ENCODE results near the gene SCN7A. TPM values are rescaled to one million over a fixed set of nuclear protein-coding genes. Genes with fewer than 3 reads are reported as not detected.

The SCN7A gene
- total RNA-seq, 1 donor from 2014 or later, result 69.0 TPM

DNA sequence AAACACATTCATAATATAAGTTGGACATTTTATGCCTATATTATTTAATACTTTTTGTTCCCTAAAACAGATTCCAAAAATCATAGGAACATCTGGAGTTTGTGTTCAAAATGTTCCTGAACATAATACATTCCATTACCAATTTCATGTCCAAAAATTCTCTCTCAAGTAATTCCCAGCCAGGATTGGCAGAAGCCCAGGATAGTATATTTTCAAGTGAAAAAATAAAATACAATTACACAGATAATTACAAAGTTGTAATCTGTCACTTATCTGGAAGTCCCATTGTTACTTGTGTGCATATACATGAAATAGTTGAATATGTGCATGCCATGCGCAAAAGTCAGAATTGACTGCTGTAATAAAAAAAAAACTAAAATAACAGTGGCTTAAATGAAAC is 5.2 kb upstream of the SCN7A start:
- H3K4me1 ChIP-seq, result no peaks in the 10 kb centered on the region

DNA sequence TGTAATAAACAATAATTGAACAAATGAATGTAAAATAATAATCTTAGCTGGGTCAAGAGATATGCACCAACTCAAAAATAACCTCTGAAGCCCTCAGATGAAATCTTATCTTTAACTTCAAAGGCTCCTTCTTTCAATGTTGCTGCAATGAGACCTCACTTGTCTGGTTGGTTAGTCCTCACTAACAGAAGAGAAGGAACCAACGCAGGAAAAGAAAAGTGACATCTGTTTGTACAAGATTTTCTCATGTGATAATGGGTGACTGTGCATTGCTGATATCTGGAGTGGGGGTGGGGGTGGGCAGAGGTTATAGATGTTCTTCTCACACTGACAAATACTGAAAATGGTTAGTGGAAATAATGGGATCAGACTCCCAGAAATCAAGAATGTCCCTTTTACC is 2.6 kb downstream of the SCN7A start:
- no peaks in the 10 kb centered on the region for H3K36me3 ChIP-seq
- DNase-seq, result no peak
- peaks cover 2% of the 10 kb centered on the region for H3K4me1 ChIP-seq
- TF ChIP-seq, protein P1, sequence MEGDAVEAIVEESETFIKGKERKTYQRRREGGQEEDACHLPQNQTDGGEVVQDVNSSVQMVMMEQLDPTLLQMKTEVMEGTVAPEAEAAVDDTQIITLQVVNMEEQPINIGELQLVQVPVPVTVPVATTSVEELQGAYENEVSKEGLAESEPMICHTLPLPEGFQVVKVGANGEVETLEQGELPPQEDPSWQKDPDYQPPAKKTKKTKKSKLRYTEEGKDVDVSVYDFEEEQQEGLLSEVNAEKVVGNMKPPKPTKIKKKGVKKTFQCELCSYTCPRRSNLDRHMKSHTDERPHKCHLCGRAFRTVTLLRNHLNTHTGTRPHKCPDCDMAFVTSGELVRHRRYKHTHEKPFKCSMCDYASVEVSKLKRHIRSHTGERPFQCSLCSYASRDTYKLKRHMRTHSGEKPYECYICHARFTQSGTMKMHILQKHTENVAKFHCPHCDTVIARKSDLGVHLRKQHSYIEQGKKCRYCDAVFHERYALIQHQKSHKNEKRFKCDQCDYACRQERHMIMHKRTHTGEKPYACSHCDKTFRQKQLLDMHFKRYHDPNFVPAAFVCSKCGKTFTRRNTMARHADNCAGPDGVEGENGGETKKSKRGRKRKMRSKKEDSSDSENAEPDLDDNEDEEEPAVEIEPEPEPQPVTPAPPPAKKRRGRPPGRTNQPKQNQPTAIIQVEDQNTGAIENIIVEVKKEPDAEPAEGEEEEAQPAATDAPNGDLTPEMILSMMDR (IDR thresholded peaks at IDR 0.05), result no peak
- ATAC-seq, result no peak
- no peak overlapping the region for H3K27ac ChIP-seq
- H3K9me3 ChIP-seq, result no peaks in the 10 kb centered on the region
- intact Hi-C loops (cut with DNase I), result no loop called here
- peak overlapping the region; percentile 52 for H3K4me3 ChIP-seq
- no peaks in the 10 kb centered on the region for H3K27me3 ChIP-seq (ENCODE audit: low read depth)

More for the DNA sequence above, 5.2 kb upstream of the SCN7A start:
- Histone ChIP-seq H3K36me3 (no peaks in the 10 kb centered on the region), H3K27me3 (ENCODE audit: low read depth) (no peaks in the 10 kb centered on the region), H3K9me3 (no peaks in the 10 kb centered on the region), H3K27ac (no peak overlapping the region), H3K4me3 (no peak overlapping the region)
- no peak for DNase-seq
- intact Hi-C loops (cut with DNase I), result no loop called here
- no peak for ATAC-seq
- TF ChIP-seq, protein P1 (IDR thresholded peaks at IDR 0.05), result no peak

DNA sequence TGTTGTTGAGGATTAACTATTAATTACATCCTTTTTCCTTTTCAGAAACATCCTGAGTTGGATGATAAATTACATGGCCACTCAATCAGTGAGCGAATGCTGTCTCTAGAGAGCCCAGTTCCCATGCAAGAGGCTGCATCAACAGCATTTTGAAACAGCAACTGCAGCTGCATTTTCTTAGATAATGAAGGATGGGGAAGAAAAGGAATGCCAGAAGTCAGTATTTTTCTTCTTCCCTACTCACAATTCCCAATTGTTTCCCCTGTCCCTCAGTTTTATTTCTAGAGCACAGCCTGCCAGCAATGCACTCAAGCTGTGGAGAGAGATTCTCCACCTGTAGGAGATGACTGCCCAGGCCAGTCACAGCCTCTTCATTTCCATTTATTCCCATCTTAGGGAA is 6.9 kb downstream of the SCN7A start:
- H3K9me3 ChIP-seq, result no peaks in the 10 kb centered on the region
- TF ChIP-seq, protein P1 (IDR thresholded peaks at IDR 0.05), result no peak
- DNase-seq (no peak), ATAC-seq (no peak)
- peaks cover 6% of the 10 kb centered on the region for H3K4me1 ChIP-seq
- H3K4me3 ChIP-seq, result no peak overlapping the region
- intact Hi-C loops (cut with DNase I), result no loop called here
- H3K36me3 ChIP-seq, result no peaks in the 10 kb centered on the region
- H3K27ac ChIP-seq, result no peak overlapping the region
- H3K27me3 ChIP-seq (ENCODE audit: low read depth), result no peaks in the 10 kb centered on the region

DNA sequence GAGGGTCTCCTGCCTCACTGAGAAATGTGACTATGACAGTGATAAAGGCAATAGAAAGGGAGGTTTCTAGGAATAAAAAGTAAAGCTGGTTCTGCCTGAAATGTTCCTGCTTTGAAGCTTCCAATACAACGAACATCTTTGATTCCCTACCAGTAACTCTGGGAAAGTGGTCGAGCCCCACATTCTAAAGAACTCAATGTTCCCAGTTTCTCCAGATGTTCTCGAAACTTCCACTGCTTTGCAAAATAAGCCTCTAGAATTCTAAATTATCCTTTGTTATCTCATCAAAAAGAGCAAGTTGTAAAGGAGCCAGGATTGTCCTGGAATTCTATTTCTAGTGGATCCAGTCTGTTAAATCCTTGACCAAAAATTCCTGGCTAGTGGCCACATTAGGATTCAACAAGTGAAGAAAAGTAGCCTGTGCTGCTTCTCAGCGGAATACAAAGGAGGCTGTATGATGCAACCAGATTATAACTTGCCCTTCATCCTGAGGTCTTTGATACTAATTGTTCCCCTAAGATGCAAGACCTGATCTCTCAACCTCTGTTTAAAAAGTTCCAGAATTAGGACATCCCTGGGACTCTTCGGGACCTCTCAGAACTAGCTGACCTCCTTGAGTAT is 8.4 kb downstream of the SCN7A start:
- DNase-seq (no peak), ATAC-seq (peak in 1 of 2 donors; percentile 61)
- intact Hi-C loops (cut with DNase I), result no loop called here
- H3K4me1 ChIP-seq, result peaks cover 6% of the 10 kb centered on the region
- H3K27me3 ChIP-seq (ENCODE audit: low read depth), result no peaks in the 10 kb centered on the region
- no peaks in the 10 kb centered on the region for H3K9me3 ChIP-seq
- no peak overlapping the region for H3K27ac ChIP-seq
- TF ChIP-seq, protein P1 (IDR thresholded peaks at IDR 0.05), result no peak
- no peak overlapping the region for H3K4me3 ChIP-seq
- no peaks in the 10 kb centered on the region for H3K36me3 ChIP-seq

DNA sequence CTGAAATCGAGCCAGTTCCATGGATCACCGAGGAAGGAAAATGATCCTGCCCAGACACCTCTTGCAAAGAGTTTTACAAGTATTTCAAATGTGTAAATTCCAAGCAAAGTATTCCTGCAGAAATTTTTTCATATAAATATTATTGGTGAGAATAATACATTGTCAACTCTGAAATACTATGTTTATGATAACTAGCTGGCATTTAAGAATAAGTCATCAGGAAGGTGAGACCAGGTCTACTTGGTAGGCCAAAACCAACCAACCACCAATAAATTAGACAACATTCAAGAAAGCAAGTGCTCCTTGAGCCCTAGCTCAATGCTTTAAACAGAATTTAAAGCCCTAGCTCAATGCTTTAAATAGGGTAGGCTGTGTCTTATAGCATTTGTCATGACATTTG is 21.7 kb downstream of the SCN7A start:
- H3K36me3 ChIP-seq, result no peaks in the 10 kb centered on the region
- DNase-seq (no peak), ATAC-seq (no peak)
- H3K9me3 ChIP-seq, result no peaks in the 10 kb centered on the region
- H3K27ac ChIP-seq, result no peak overlapping the region
- no peaks in the 10 kb centered on the region for H3K4me1 ChIP-seq
- intact Hi-C loops (cut with DNase I), result no loop called here
- TF ChIP-seq, protein P1 (IDR thresholded peaks at IDR 0.05), result no peak
- H3K4me3 ChIP-seq, result no peak overlapping the region
- H3K27me3 ChIP-seq (ENCODE audit: low read depth), result no peaks in the 10 kb centered on the region

All from lower lobe of right lung (tissue), 2 donors.